RWPE1 (cell line): ENCODE data around the gene RGMB.
"Not testable (repeated sequence)": the region's sequence is repeated elsewhere in the genome, so short reads cannot be mapped to it uniquely, and the experiment has no call there.

Source experiments
- CTCF ChIA-PET: fragments of 350-600 bp; sonication (Branson Sonifier 250); formaldehyde crosslinking; extraction: SDS; loops from one replicate; lab custom pipeline; 2021; lab: Yijun Ruan, JAX
- POLR2A ChIA-PET: fragments of 400-600 bp; formaldehyde crosslinking; extraction: SDS; loops from one replicate; lab custom pipeline; 2020; ENCODE audit warnings: antibody characterized with exemption; ENCODE audit not compliant: low non-redundant PET; lab: Yijun Ruan, JAX
- DNase-seq: peaks from one replicate; pipeline ENCODE4 v3.0.0; 2012; ENCODE audit warnings: low spot score
- H3K27ac ChIP-seq: fragments of 450-650 bp; 2 replicates; pipeline ENCODE4 v1.5.1; 2017
- CTCF ChIP-seq: fragments of 450-650 bp; conservative IDR thresholded peaks from 2 replicates; pipeline ENCODE4 v1.5.1; 2017; ENCODE audit warnings: low read depth, mild to moderate bottlenecking

RGMB gene

GRCh38 chr5:98773464-98774191, at the start of gene RGMB:
Gene RGMB, plus strand, starts transcription at chr5:98773663. Its CDS starts 408 bp downstream, at chr5:98774071.
- DNase-seq: peak; percentile 100
- peak within 1 kb of the TSS; percentile 95 for H3K27ac ChIP-seq
- ChIA-PET CTCF (interaction anchor here (0.6 kb wide), 1 partner anchor 117 kb away, joined by 3 read pairs; no protein-coding TSS in a partner anchor), POLR2A (no interaction called here)
- TF ChIP-seq CTCF: peak; percentile 18; the same call in 1 of the 2 replicates

- TF ChIP-seq CTCF: no peak
- no peak for DNase-seq
- ChIA-PET POLR2A (no interaction called here), CTCF (interaction anchor here (0.6 kb wide), 1 partner anchor 28 kb away, joined by 5 read pairs; no protein-coding TSS in a partner anchor)
- H3K27ac ChIP-seq: no peak overlapping the region
These were observed 47.2 kb upstream of the RGMB start for GRCh38 chr5:98726258-98726657.

- ChIA-PET CTCF (no interaction called here), POLR2A (no interaction called here)
- TF ChIP-seq CTCF: no peak
- DNase-seq: no peak
- H3K27ac ChIP-seq: no peak overlapping the region
These were observed 45.8 kb upstream of the RGMB start for GRCh38 chr5:98727686-98728085.

- no peak overlapping the region for H3K27ac ChIP-seq
- TF ChIP-seq CTCF: no peak
- POLR2A ChIA-PET: no interaction called here
- DNase-seq: no peak
- CTCF ChIA-PET: interaction anchor here (0.6 to 1.6 kb wide), 8 partner anchors 11 to 1404 kb away, joined by 3 to 6 read pairs (median 3); no protein-coding TSS in a partner anchor
These were observed 38.8 kb upstream of the RGMB start for GRCh38 chr5:98734646-98735045.

- no peak for TF ChIP-seq CTCF
- CTCF ChIA-PET: no interaction called here
- DNase-seq: no peak
- POLR2A ChIA-PET: no interaction called here
- H3K27ac ChIP-seq: no peak overlapping the region
These were observed 37.5 kb upstream of the RGMB start for GRCh38 chr5:98735806-98736507.

- H3K27ac ChIP-seq: no peak overlapping the region
- ChIA-PET CTCF (no interaction called here), POLR2A (no interaction called here)
- no peak for TF ChIP-seq CTCF
- DNase-seq: no peak
These were observed 36.7 kb upstream of the RGMB start for GRCh38 chr5:98736753-98737152.

GRCh38 chr5:98737441-98737840, 36.0 kb upstream of the RGMB start:
- POLR2A ChIA-PET, H3K27ac ChIP-seq, CTCF ChIA-PET, DNase-seq: not testable (repeated sequence)

- H3K27ac ChIP-seq, DNase-seq, POLR2A ChIA-PET, CTCF ChIA-PET: not testable (repeated sequence)
These were observed 34.8 kb upstream of the RGMB start for GRCh38 chr5:98738481-98739149.
